Ishikawa (cell line): ENCODE data around the gene POLR2E.

Source experiments
- CEBPB ChIP-seq: IDR thresholded peaks from 2 replicates; pipeline ENCODE4 v1.6.1; 2012
- CREB1 ChIP-seq: IDR thresholded peaks from 2 replicates; pipeline ENCODE4 v1.6.1; 2012; ENCODE audit warnings: low read depth
- EGR1 ChIP-seq: IDR thresholded peaks from 2 replicates; pipeline ENCODE4 v1.6.1; 2012
- EP300 ChIP-seq: IDR thresholded peaks from 2 replicates; pipeline ENCODE4 v1.6.1; 2012; ENCODE audit warnings: borderline replicate concordance
- FOXM1 ChIP-seq: IDR thresholded peaks from 2 replicates; pipeline ENCODE4 v1.6.1; 2012; ENCODE audit warnings: low read depth, borderline replicate concordance
- MAX ChIP-seq: IDR thresholded peaks from 2 replicates; pipeline ENCODE4 v1.6.1; 2012
- NFIC ChIP-seq: IDR thresholded peaks from 2 replicates; pipeline ENCODE4 v1.6.1; 2012
- RAD21 ChIP-seq: IDR thresholded peaks from 2 replicates; pipeline ENCODE4 v1.6.1; 2012; ENCODE audit warnings: low read depth
- REST ChIP-seq: IDR thresholded peaks from 2 replicates; pipeline ENCODE4 v1.6.1; 2012; ENCODE audit warnings: low read depth, mild to moderate bottlenecking
- TAF1 ChIP-seq: IDR thresholded peaks from 2 replicates; pipeline ENCODE4 v1.6.1; 2012; ENCODE audit warnings: low read depth, mild to moderate bottlenecking
- TCF12 ChIP-seq: IDR thresholded peaks from 2 replicates; pipeline ENCODE4 v1.6.1; 2012; ENCODE audit warnings: low read depth
- TEAD4 ChIP-seq: IDR thresholded peaks from 2 replicates; pipeline ENCODE4 v1.6.1; 2012
- USF1 ChIP-seq: IDR thresholded peaks from 2 replicates; pipeline ENCODE4 v1.6.1; 2012
- YY1 ChIP-seq: IDR thresholded peaks from 2 replicates; pipeline ENCODE4 v1.6.1; 2012; ENCODE audit warnings: low read depth
- ZBTB7A ChIP-seq: IDR thresholded peaks from 2 replicates; pipeline ENCODE4 v1.6.1; 2012; ENCODE audit warnings: low read depth

Gene POLR2E

GRCh38 chr19:1131718-1132551, 36.8 kb upstream of the POLR2E start:
- TF ChIP-seq TAF1: no peak
- peak; percentile 89 for TF ChIP-seq ZBTB7A

GRCh38 chr19:1130771-1131717, 35.9 kb upstream of the POLR2E start:
- TF ChIP-seq USF1: no peak
- no peak for TF ChIP-seq FOXM1
- no peak for TF ChIP-seq CREB1
- no peak for TF ChIP-seq EP300
- TF ChIP-seq CEBPB: no peak
- no peak for TF ChIP-seq EGR1
- no peak for TF ChIP-seq TEAD4
- TF ChIP-seq RAD21: no peak
- no peak for TF ChIP-seq ZBTB7A
- TF ChIP-seq TAF1: no peak
- TF ChIP-seq REST: no peak

GRCh38 chr19:1129535-1129934, 34.4 kb upstream of the POLR2E start:
- TF ChIP-seq ZBTB7A: no peak
- TF ChIP-seq EP300: no peak
- no peak for TF ChIP-seq TEAD4
- no peak for TF ChIP-seq CEBPB
- TF ChIP-seq REST: no peak
- TF ChIP-seq YY1: no peak
- no peak for TF ChIP-seq MAX
- no peak for TF ChIP-seq CREB1

- TF ChIP-seq REST (no peak), MAX (no peak), NFIC (no peak), EP300 (no peak), YY1 (no peak), ZBTB7A (no peak), EGR1 (no peak), FOXM1 (no peak), RAD21 (no peak), CEBPB (no peak), TCF12 (no peak), USF1 (no peak), CREB1 (no peak), TEAD4 (no peak), TAF1 (no peak)
Measured at GRCh38 chr19:1128106-1128505, 32.9 kb upstream of the POLR2E start.
